Activated naive CD4-positive, alpha-beta T cell treated with anti-CD3 and anti-CD28 coated beads, Interleukin-2, amount 10 ng/mL, durations not matched to agents 7 days and 5 days (primary cell): ENCODE measurements around the gene MARCHF9.

Experiments
- CTCF ChIA-PET: fragments of 350-600 bp; sonication (Branson Sonifier 250); formaldehyde crosslinking; loops from one replicate; lab custom pipeline; 2021; ENCODE audit warnings: antibody characterized with exemption; lab: Charles Lee
- DNase-seq: peaks from one replicate; pipeline ENCODE4 v3.0.0-alpha.2; 2020
- H3K27ac Mint-ChIP-seq: one replicate; pipeline ENCODE4 v1.8.0; 2021; ENCODE audit warnings: mild to moderate bottlenecking, moderate library complexity, mixed read lengths
- H3K27me3 Mint-ChIP-seq: one replicate; pipeline ENCODE4 v1.8.0; 2021; ENCODE audit warnings: mild to moderate bottlenecking, mixed read lengths
- H3K36me3 Mint-ChIP-seq: one replicate; pipeline ENCODE4 v1.8.0; 2021; ENCODE audit warnings: mixed read lengths
- H3K4me1 Mint-ChIP-seq: one replicate; pipeline ENCODE4 v1.8.0; 2021; ENCODE audit warnings: mixed read lengths
- H3K4me3 Mint-ChIP-seq: one replicate; pipeline ENCODE4 v1.8.0; 2021; ENCODE audit warnings: mild to moderate bottlenecking, moderate library complexity, mixed read lengths
- H3K9me3 Mint-ChIP-seq: one replicate; pipeline ENCODE4 v1.8.0; 2021; ENCODE audit warnings: mixed read lengths

The MARCHF9 gene

DNA sequence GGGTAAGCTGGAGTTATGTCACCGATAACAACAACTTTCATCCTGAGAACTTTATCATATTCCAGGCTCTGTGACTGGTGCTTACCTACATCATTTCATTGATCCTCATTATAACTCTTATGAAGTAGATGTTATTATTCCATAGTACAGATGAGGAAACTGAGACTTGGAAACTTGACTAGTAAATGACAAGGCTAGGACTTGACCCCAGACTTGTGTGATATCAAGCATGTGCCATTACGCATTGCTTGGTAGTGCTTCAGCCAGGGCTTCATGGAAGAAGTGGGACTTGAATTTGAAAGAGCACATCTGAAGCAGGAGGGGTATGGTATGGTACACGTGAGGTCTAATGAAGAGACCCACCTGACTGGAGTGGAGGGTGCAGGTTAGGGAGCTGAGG lies 51.8 kb downstream of the MARCHF9 start:
- no peaks in the 10 kb centered on the region for H3K9me3 Mint-ChIP-seq
- H3K4me3 Mint-ChIP-seq = no peak overlapping the region
- CTCF ChIA-PET = interaction anchor here (1.5 kb wide), 1 partner anchor 98 kb away, joined by 7 read pairs; no protein-coding TSS in a partner anchor
- no peaks in the 10 kb centered on the region for H3K27me3 Mint-ChIP-seq
- no peaks in the 10 kb centered on the region for H3K4me1 Mint-ChIP-seq
- DNase-seq = no peak
- peaks cover 11% of the 10 kb centered on the region for H3K36me3 Mint-ChIP-seq
- no peak overlapping the region for H3K27ac Mint-ChIP-seq

DNA sequence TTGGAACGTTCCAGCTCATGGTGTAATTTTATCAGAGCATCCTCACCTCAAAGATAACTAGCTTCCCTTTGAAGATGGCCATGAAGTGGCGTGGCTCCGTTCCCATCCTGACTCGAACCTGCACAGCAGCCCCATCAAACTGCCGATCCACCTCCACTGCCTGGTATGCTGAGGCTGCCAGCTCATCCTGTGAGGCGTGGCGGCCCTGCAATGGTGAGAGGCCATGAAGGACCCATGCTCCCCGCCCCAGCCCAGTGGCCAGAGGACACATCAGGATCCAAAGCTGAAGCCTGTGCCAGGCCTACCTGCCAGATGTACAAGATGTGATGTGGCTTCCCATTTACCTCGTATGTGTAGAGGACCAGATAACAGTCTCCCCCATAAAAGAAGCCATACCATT lies 52.4 kb downstream of the MARCHF9 start:
- CTCF ChIA-PET = interaction anchor here (1.1 to 1.5 kb wide), 2 partner anchors 14 to 98 kb away, joined by 3 to 7 read pairs; no protein-coding TSS in a partner anchor
- no peak overlapping the region for H3K27ac Mint-ChIP-seq
- no peak for DNase-seq
- no peaks in the 10 kb centered on the region for H3K27me3 Mint-ChIP-seq
- no peaks in the 10 kb centered on the region for H3K9me3 Mint-ChIP-seq
- peaks cover 11% of the 10 kb centered on the region for H3K36me3 Mint-ChIP-seq
- no peaks in the 10 kb centered on the region for H3K4me1 Mint-ChIP-seq
- H3K4me3 Mint-ChIP-seq = no peak overlapping the region

DNA sequence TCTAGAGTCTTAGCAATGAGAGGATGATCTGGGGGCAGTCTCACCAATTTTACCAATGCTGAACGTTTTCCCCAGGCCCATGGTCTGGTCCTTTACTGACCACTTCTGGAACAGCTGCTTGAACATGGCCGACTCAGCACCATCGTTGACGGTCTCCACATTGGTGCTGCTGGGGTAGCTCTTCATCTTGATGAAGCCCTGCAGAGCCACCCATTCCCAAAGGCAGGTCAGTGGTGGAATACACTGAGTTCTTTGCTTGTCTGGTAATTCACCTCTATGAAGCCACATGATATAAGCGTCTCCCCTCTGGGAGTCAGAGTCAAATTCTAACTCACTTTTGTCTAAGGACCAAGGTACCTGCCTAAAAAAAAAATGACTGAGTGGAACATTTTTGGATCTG lies 53.4 kb downstream of the MARCHF9 start:
- Mint-ChIP-seq H3K4me3 (no peak overlapping the region), H3K27me3 (no peaks in the 10 kb centered on the region), H3K9me3 (no peaks in the 10 kb centered on the region), H3K27ac (no peak overlapping the region), H3K4me1 (no peaks in the 10 kb centered on the region), H3K36me3 (peaks cover 2% of the 10 kb centered on the region)
- no peak for DNase-seq
- CTCF ChIA-PET = interaction anchor here (0.6 to 1.5 kb wide), 5 partner anchors 26 to 1402 kb away, joined by 3 to 4 read pairs (median 3); no protein-coding TSS in a partner anchor

DNA sequence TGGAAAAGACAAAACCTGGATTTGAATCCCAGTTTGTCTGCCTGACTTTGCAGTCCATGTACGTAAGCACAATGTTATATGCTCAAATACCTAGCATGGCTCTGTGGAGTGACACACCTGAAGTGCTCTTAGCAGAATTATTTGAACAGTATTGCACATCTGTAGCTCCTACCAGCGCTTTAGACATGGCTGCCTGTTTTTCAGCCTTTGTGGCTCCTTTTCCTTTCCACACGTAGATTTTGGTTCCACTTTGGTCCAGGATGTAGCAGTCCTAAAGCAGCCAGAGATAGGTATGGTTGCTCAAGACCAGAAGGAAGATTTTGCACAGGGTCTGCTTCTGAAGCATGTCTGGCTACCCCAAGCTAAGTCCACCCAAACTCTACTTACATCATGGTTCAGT lies 54.5 kb downstream of the MARCHF9 start:
- CTCF ChIA-PET = interaction anchor here (1.5 kb wide), 1 partner anchor 95 kb away, joined by 4 read pairs; no protein-coding TSS in a partner anchor
- H3K36me3 Mint-ChIP-seq = no peaks in the 10 kb centered on the region

More for the DNA sequence above, 54.5 kb downstream of the MARCHF9 start:
- Mint-ChIP-seq H3K27me3 (no peaks in the 10 kb centered on the region), H3K9me3 (no peaks in the 10 kb centered on the region), H3K4me3 (no peak overlapping the region), H3K27ac (no peak overlapping the region), H3K4me1 (no peaks in the 10 kb centered on the region)
- DNase-seq = no peak
